ENCODE results near the gene TRHDE.

TRHDE gene

GRCh38 chr12:72433298-72433697 is 161.1 kb downstream of the TRHDE start:
- no peak for DNase-seq (ENCODE audit: low read depth, low spot score)
- no peak overlapping the region for H3K27ac ChIP-seq

- no peak overlapping the region for H3K27ac ChIP-seq
- no peak for DNase-seq (ENCODE audit: low read depth, low spot score)
Measured at GRCh38 chr12:72434999-72435398, 162.8 kb downstream of the TRHDE start.

DNA sequence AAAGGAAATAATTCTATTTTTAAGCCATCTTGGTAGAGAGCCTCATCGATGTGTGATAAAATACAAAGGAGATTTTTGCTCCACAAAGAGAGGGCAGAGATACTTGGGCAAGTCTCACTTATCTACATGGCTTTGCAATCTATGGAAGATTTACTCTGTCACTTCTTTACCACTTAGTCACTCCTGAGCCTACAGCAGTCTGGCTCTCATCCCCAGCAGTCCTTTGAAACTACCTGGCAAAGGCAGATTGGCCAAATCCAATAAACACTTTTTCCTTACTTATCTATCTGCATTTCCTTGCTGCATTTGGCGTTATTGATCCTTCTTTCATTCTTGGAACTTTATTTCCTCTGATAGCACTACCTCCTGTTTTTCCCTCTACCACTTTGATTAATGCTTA is 170.0 kb downstream of the TRHDE start:
- H3K27ac ChIP-seq: no peak overlapping the region
- no peak for DNase-seq (ENCODE audit: low read depth, low spot score)

DNA sequence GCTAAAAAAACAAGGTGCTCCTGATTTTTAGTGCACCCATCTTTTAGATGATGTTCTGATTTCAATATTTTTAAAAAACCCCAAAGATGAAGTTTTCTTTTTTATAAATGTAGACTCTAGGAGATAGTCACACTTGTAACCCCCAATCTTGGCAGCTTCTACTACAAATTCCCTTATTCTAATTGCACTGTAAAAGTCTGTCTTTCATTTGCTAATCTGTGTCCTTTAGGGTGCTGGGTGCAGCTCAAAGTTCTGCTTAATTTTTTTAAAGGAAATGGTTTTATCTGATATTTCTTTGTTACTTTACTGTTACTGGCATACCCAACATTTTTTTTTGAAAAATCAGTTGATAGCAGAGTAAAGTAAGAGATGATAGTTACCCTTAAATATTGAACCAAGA is 172.0 kb downstream of the TRHDE start:
- DNase-seq (ENCODE audit: low read depth, low spot score): no peak
- no peak overlapping the region for H3K27ac ChIP-seq

GRCh38 chr12:72444566-72444965 is 172.4 kb downstream of the TRHDE start:
- no peak for DNase-seq (ENCODE audit: low read depth, low spot score)
- no peak overlapping the region for H3K27ac ChIP-seq

DNA sequence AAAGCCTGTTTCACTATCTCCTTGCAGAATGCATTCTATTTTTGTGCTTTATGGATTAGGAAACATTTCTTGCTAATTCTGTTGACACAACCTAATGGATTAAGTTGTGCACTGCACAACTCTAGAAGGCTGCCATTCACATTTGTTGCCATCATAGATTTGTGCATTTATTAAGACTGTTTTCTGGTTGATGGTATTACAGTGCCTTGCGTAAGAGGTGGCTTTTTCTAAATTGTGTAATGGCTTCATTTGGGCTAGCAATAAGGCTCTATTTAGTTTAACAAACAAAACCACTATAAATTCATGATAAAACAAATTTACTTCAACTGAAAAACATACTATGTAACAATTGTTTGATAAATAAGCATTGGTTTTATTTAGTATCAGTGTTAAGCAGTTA is 175.9 kb downstream of the TRHDE start:
- no peak for DNase-seq (ENCODE audit: low read depth, low spot score)
- no peak overlapping the region for H3K27ac ChIP-seq

DNA sequence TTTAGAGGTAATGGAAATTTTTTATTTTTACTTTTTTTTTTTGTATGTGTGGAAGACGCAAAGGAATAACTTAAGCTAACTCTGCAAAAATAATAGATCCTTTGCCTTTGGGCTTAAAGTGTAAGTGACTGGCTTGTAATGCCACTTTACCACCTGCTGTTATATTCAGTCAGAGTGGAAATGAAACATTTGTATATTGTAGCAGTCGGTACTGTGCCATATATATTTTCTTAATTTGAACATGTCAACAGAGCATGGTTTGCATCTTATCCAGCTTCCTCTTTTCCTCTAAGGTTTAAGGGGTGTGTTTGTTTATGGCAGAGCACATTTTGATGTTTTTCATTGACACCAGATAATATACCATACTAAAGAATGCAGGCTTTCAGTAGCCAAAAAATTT is 176.6 kb downstream of the TRHDE start:
- DNase-seq (ENCODE audit: low read depth, low spot score): no peak
- H3K27ac ChIP-seq: no peak overlapping the region

- no peak for DNase-seq (ENCODE audit: low read depth, low spot score)
- H3K27ac ChIP-seq: no peak overlapping the region
Measured at GRCh38 chr12:72453066-72453465, 180.9 kb downstream of the TRHDE start.

GRCh38 chr12:72453550-72453949 is 181.4 kb downstream of the TRHDE start:
- H3K27ac ChIP-seq: no peak overlapping the region
- DNase-seq (ENCODE audit: low read depth, low spot score): no peak

- H3K27ac ChIP-seq: no peak overlapping the region
- DNase-seq (ENCODE audit: low read depth, low spot score): no peak
Measured at GRCh38 chr12:72464471-72464870, 192.3 kb downstream of the TRHDE start.

- no peak overlapping the region for H3K27ac ChIP-seq
- no peak for DNase-seq (ENCODE audit: low read depth, low spot score)
Measured at GRCh38 chr12:72465155-72465554, 193.0 kb downstream of the TRHDE start.

DNA sequence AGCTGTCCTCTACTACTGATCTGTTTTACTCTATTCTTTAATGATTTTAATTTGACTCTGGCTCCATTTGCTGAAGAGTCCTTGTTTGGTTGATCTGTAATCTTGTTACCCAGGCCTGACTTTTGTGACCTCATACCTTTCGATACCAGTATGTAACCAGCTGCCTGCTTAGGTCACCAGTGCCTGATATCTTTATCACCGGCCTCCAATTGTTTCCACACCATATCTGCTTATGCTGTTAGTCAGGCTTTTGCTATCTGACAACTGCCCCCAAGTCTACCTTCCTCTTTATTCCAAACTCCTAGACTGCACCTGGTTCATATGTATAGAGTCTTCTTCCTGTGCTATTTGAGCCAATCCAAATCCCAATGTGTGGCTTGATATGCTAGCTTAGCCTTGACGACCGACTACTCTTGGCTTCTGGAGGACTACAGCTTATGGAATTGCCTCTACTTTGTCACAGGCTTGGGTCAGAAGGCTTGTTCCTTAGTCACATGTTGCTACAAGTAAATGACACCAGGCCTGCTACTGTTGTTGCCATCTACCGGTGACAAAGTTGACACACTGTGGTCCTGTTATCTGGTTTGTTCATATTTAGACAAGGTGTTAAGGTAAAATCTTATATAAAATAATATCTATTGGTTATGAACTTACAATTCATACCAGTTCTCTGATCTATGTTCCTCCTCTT is 193.9 kb downstream of the TRHDE start:
- H3K27ac ChIP-seq: no peak overlapping the region
- no peak for DNase-seq (ENCODE audit: low read depth, low spot score)

GRCh38 chr12:72467985-72468384 is 195.8 kb downstream of the TRHDE start:
- no peak for DNase-seq (ENCODE audit: low read depth, low spot score)
- H3K27ac ChIP-seq: no peak overlapping the region

- DNase-seq (ENCODE audit: low read depth, low spot score): no peak
Measured at GRCh38 chr12:72468505-72468904, 196.3 kb downstream of the TRHDE start.

GRCh38 chr12:72471806-72472205 is 199.6 kb downstream of the TRHDE start:
- no peak for DNase-seq (ENCODE audit: low read depth, low spot score)

More at GRCh38 chr12:72468505-72468904, 196.3 kb downstream of the TRHDE start:
- H3K27ac ChIP-seq: no peak overlapping the region

GRCh38 chr12:72472350-72472749 is 200.2 kb downstream of the TRHDE start:
- no peak for DNase-seq (ENCODE audit: low read depth, low spot score)
- no peak overlapping the region for H3K27ac ChIP-seq

More at GRCh38 chr12:72471806-72472205, 199.6 kb downstream of the TRHDE start:
- H3K27ac ChIP-seq: no peak overlapping the region

DNA sequence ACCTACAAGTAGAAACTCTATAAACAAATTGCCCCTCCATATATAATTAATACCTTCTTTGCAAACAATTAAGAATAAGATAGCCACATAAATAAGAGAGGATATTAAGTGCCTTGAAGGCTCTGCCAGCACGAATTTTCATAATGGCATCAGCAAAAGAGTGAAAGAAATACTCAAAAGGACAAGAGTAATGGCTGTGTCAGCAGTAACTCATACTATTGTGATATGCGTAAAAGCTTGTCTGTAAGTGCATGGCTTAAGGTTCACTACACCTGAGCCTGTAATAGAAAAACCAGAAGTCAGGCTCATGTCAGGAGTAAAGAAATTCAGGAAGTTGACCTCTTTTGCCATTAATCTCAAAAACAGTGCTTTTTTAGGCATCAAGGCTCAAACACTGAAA is 204.1 kb downstream of the TRHDE start:
- no peak overlapping the region for H3K27ac ChIP-seq
- no peak for DNase-seq (ENCODE audit: low read depth, low spot score)

DNA sequence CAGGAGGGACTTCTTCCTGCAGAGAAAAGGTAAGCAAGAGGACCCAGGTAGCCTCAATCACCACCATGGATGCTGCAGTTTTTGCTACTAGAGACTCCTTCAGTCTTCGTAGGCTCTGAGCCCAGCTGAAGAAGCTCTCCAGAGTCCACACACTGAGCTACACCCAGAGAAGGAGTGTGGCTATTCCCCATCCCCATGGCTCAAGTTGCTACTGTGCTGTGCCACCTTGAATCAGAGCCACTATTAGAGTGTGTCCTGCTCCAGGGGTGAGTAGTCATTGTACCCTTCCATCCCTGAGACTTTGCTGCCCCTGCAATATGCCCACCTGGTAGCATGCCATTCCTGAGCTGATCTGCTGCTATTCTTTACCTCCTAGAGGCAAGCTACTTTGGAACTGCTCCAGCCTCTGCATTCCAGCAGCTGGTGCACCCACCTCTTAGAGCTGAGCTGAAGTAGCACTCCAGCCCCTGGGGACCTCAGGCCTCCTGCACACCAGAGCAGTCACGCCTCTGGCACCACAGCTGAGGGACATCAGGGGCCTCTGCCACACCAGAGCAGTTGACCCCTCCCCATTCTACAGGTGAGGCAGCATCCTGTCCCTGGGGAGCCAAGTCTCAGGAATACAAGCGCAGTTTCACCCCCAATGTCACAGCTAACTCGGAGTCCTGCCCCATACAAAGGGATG is 213.0 kb downstream of the TRHDE start:
- no peak overlapping the region for H3K27ac ChIP-seq
- no peak for DNase-seq (ENCODE audit: low read depth, low spot score)

- DNase-seq (ENCODE audit: low read depth, low spot score): no peak
- H3K27ac ChIP-seq: no peak overlapping the region
Measured at GRCh38 chr12:72491426-72491825, 219.3 kb downstream of the TRHDE start.

- no peak overlapping the region for H3K27ac ChIP-seq
- DNase-seq (ENCODE audit: low read depth, low spot score): no peak
Measured at GRCh38 chr12:72493407-72493806, 221.2 kb downstream of the TRHDE start.

GRCh38 chr12:72498354-72498753 is 226.2 kb downstream of the TRHDE start:
- no peak overlapping the region for H3K27ac ChIP-seq
- no peak for DNase-seq (ENCODE audit: low read depth, low spot score)

DNA sequence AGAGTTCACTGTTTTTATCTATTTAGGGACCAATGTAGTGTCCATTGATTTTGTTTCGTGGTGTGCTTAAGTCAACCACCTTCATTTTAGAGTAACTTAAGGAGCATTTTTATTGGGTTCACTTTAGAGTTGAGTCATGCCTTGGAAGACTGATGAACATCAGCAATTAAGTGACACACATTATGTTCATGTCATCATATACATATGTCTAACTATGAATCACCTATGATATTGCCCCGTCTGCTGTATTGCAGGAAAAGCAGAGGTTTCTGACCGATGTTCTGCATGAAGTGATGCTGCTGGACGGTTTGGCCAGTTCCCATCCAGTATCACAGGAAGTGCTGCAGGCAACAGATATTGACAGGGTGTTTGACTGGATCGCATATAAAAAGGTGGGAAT is 227.1 kb downstream of the TRHDE start:
- DNase-seq (ENCODE audit: low read depth, low spot score): no peak
- H3K27ac ChIP-seq: no peak overlapping the region
